Urinary bladder (tissue), 4 donors: ENCODE data around the gene GGPS1. TPM values are rescaled to one million over a fixed set of nuclear protein-coding genes. Genes with fewer than 3 reads are reported as not detected.
"Not testable (repeated sequence)": the region's sequence is repeated elsewhere in the genome, so short reads cannot be mapped to it uniquely, and the experiment has no call there.

Source experiments
- DNase-seq: peaks from one replicate; pipeline ENCODE4 v3.0.0-alpha.2; 2015; ENCODE audit errors: extremely low spot score
- H3K27ac ChIP-seq: one replicate; pipeline ENCODE4 v1.5.1; 2013; ENCODE audit warnings: low read depth, mild to moderate bottlenecking, moderate library complexity
- H3K36me3 ChIP-seq: one replicate; pipeline ENCODE4 v1.6.1; 2013; ENCODE audit warnings: mild to moderate bottlenecking, moderate library complexity; ENCODE audit not compliant: insufficient read depth
- H3K4me1 ChIP-seq: one replicate; pipeline ENCODE4 v1.6.1; 2013; ENCODE audit warnings: mild to moderate bottlenecking, moderate library complexity; ENCODE audit not compliant: insufficient read depth
- H3K4me3 ChIP-seq: one replicate; pipeline ENCODE4 v1.5.1; 2013; ENCODE audit warnings: low read depth, low read length
- WGBS: extraction: QIAGEN DNeasy Blood & Tissue Kit; methylation state at CpG from one replicate; pipeline ENCODE4 v1.1.7; 2013; 5-methylcytosine and 5-hydroxymethylcytosine counted together
- polyA plus RNA-seq: library from polyadenylated mRNA; stranded (reverse); fragments of 200-250 nt; gene quantifications from one replicate; pipeline ENCODE4 v1.2.3, GENCODE V29; 2013
- total RNA-seq: library from RNA; depleted of rRNA; stranded (reverse); fragments of >200 nt; gene quantifications from one replicate; pipeline ENCODE4 v1.2.3, GENCODE V29; 2014
- donor health status: healthy with polysubstance abuse.
- donor health status: healthy.

Gene GGPS1
- total and polyA plus RNA-seq, 2 donors = 25.2 to 40.8 TPM

- no peak for DNase-seq
- H3K4me3 ChIP-seq = no peak overlapping the region
- H3K4me1 ChIP-seq = no peaks in the 10 kb centered on the region
- no peak overlapping the region for H3K27ac ChIP-seq
- no peaks in the 10 kb centered on the region for H3K36me3 ChIP-seq
Measured at GRCh38 chr1:235293322-235293942, 34.9 kb upstream of the GGPS1 start.

- Histone ChIP-seq H3K27ac (no peak overlapping the region), H3K4me3 (no peak overlapping the region), H3K36me3 (no peaks in the 10 kb centered on the region), H3K4me1 (no peaks in the 10 kb centered on the region)
- 78% methylated on average over 5 of the region's 5 CpGs for WGBS
- no peak for DNase-seq
Measured at GRCh38 chr1:235295902-235296350, 32.4 kb upstream of the GGPS1 start.

GRCh38 chr1:235296729-235297128 is 31.6 kb upstream of the GGPS1 start:
- no peaks in the 10 kb centered on the region for H3K36me3 ChIP-seq
- H3K4me3 ChIP-seq = no peak overlapping the region
- WGBS = 97% methylated on average over 1 of the region's 1 CpG
- H3K27ac ChIP-seq = peak overlapping the region; percentile 23
- DNase-seq = no peak
- no peaks in the 10 kb centered on the region for H3K4me1 ChIP-seq

GRCh38 chr1:235297579-235297978 is 30.8 kb upstream of the GGPS1 start:
- WGBS = 59% methylated on average over 3 of the region's 3 CpGs
- Histone ChIP-seq H3K4me1 (no peaks in the 10 kb centered on the region), H3K4me3 (no peak overlapping the region), H3K27ac (no peak overlapping the region), H3K36me3 (no peaks in the 10 kb centered on the region)
- DNase-seq = no peak

GRCh38 chr1:235298758-235299157 is 29.6 kb upstream of the GGPS1 start:
- WGBS = 61% methylated on average over 2 of the region's 2 CpGs
- Histone ChIP-seq H3K4me3 (no peak overlapping the region), H3K27ac (no peak overlapping the region), H3K36me3 (no peaks in the 10 kb centered on the region), H3K4me1 (no peaks in the 10 kb centered on the region)
- no peak for DNase-seq

GRCh38 chr1:235299169-235299858 is 29.1 kb upstream of the GGPS1 start:
- Histone ChIP-seq H3K4me3 (no peak overlapping the region), H3K27ac (no peak overlapping the region), H3K4me1 (no peaks in the 10 kb centered on the region), H3K36me3 (no peaks in the 10 kb centered on the region)
- WGBS = 72% methylated on average over 10 of the region's 10 CpGs
- no peak for DNase-seq

- no peaks in the 10 kb centered on the region for H3K4me1 ChIP-seq
- DNase-seq = no peak
- no peak overlapping the region for H3K27ac ChIP-seq
- peaks cover 1% of the 10 kb centered on the region for H3K36me3 ChIP-seq
- WGBS = 68% methylated on average over 1 of the region's 1 CpG
- no peak overlapping the region for H3K4me3 ChIP-seq
Measured at GRCh38 chr1:235302143-235302542, 26.2 kb upstream of the GGPS1 start.

- no peaks in the 10 kb centered on the region for H3K4me1 ChIP-seq
- 25% methylated on average over 6 of the region's 6 CpGs for WGBS
Measured at GRCh38 chr1:235304549-235305451, 23.6 kb upstream of the GGPS1 start.

GRCh38 chr1:235307158-235308124 is 20.9 kb upstream of the GGPS1 start:
- H3K4me1 ChIP-seq = no peaks in the 10 kb centered on the region
- no peak overlapping the region for H3K4me3 ChIP-seq
- no peak overlapping the region for H3K27ac ChIP-seq
- DNase-seq = no peak
- H3K36me3 ChIP-seq = peaks cover 1% of the 10 kb centered on the region
- 78% methylated on average over 7 of the region's 7 CpGs for WGBS

More at GRCh38 chr1:235304549-235305451, 23.6 kb upstream of the GGPS1 start:
- no peak for DNase-seq
- Histone ChIP-seq H3K27ac (peak overlapping the region; percentile 10), H3K4me3 (no peak overlapping the region), H3K36me3 (peaks cover 1% of the 10 kb centered on the region)

GRCh38 chr1:235309206-235309605 is 19.2 kb upstream of the GGPS1 start:
- H3K36me3 ChIP-seq, H3K4me3 ChIP-seq, DNase-seq, H3K27ac ChIP-seq, H3K4me1 ChIP-seq: not testable (repeated sequence)
- 95% methylated on average over 15 of the region's 32 CpGs for WGBS

GRCh38 chr1:235313262-235313661 is 15.1 kb upstream of the GGPS1 start:
- Histone ChIP-seq H3K36me3 (no peaks in the 10 kb centered on the region), H3K4me3 (no peak overlapping the region), H3K4me1 (no peaks in the 10 kb centered on the region), H3K27ac (no peak overlapping the region)
- no peak for DNase-seq
- WGBS = 54% methylated on average over 6 of the region's 6 CpGs

GRCh38 chr1:235313931-235314678 is 14.3 kb upstream of the GGPS1 start:
- Histone ChIP-seq H3K4me3 (no peak overlapping the region), H3K4me1 (no peaks in the 10 kb centered on the region), H3K36me3 (no peaks in the 10 kb centered on the region), H3K27ac (no peak overlapping the region)
- DNase-seq = no peak
- WGBS = 39% methylated on average over 4 of the region's 4 CpGs
